ENCODE measurements around the gene ZNF217. TPM values are rescaled to one million over a fixed set of nuclear protein-coding genes. Genes with fewer than 3 reads are reported as not detected.

ZNF217 gene
- total RNA-seq, 2 experiments from 2014 or later = 83.5 to 87.4 TPM

GRCh38 chr20:53623454-53624211, 30.0 kb upstream of the ZNF217 start:
- POLR2A ChIA-PET = interaction anchor here (0.8 to 7.4 kb wide), 14 partner anchors 14 to 249 kb away, joined by 3 to 88 read pairs (median 6); partner anchors contain the start of gene ZNF217
- no peak for TF ChIP-seq CTCF (IDR thresholded peaks at IDR 0.05)
- peak overlapping the region; percentile 58 to 81 for H3K27ac ChIP-seq (ENCODE audit: low read depth in 1 of 2, low read length in 2 of 2)
- Mint-ChIP-seq H3K4me1 (ENCODE audit: low read depth) (peaks cover 37% of the 10 kb centered on the region), H3K27ac (peak overlapping the region; percentile 92), H3K27me3 (no peaks in the 10 kb centered on the region), H3K9me3 (no peaks in the 10 kb centered on the region), H3K4me3 (peak overlapping the region; percentile 82), H3K36me3 (ENCODE audit: low read depth) (no peaks in the 10 kb centered on the region)
- H3K36me3 ChIP-seq (ENCODE audit: insufficient read depth, low read length) = no peaks in the 10 kb centered on the region
- DNase-seq (peak in 9 of 14 experiments; percentile 20 to 75 (median 41)), ATAC-seq (ENCODE audit: poor library complexity) (peak; percentile 78)
- peak overlapping the region; percentile 57 for H3K4me3 ChIP-seq (ENCODE audit: low read length)
- peaks cover 34% of the 10 kb centered on the region for H3K4me1 ChIP-seq (ENCODE audit: insufficient read depth, low read length)
- CTCF ChIA-PET = interaction anchor here (0.9 to 2.7 kb wide), 4 partner anchors 9 to 292 kb away, joined by 3 to 13 read pairs (median 6); no protein-coding TSS in a partner anchor
- intact Hi-C loops (cut with DNase I, micrococcal nuclease) = loop anchor here (2.0 to 5.0 kb wide), 4 partner anchors 15 to 46 kb away; no protein-coding TSS in a partner anchor
- no peaks in the 10 kb centered on the region for H3K9me3 ChIP-seq (ENCODE audit: control insufficient read depth in 1 of 2, insufficient read depth in 1 of 2, low read length in 2 of 2)
- H3K27me3 ChIP-seq (ENCODE audit: control insufficient read depth in 1 of 2, insufficient read depth in 2 of 2, low read length in 2 of 2) = no peaks in the 10 kb centered on the region

- POLR2A ChIA-PET = interaction anchor here (0.8 to 7.4 kb wide), 15 partner anchors 13 to 249 kb away, joined by 3 to 88 read pairs (median 6); partner anchors contain the start of gene ZNF217
- no peaks in the 10 kb centered on the region for H3K27me3 ChIP-seq (ENCODE audit: control insufficient read depth in 1 of 2, insufficient read depth in 2 of 2, low read length in 2 of 2)
- no peak for DNase-seq
- H3K27ac ChIP-seq (ENCODE audit: low read depth in 1 of 2, low read length in 2 of 2) = peak overlapping the region; percentile 8 to 81
- Mint-ChIP-seq H3K27me3 (no peaks in the 10 kb centered on the region), H3K27ac (peak overlapping the region; percentile 92), H3K36me3 (ENCODE audit: low read depth) (no peaks in the 10 kb centered on the region), H3K9me3 (no peaks in the 10 kb centered on the region), H3K4me3 (peak overlapping the region; percentile 82), H3K4me1 (ENCODE audit: low read depth) (peaks cover 37% of the 10 kb centered on the region)
- intact Hi-C loops (cut with DNase I, micrococcal nuclease) = loop anchor here (2.0 to 5.0 kb wide), 4 partner anchors 14 to 46 kb away; no protein-coding TSS in a partner anchor
- peak overlapping the region; percentile 57 for H3K4me3 ChIP-seq (ENCODE audit: low read length)
- peak; percentile 23 for ATAC-seq (ENCODE audit: poor library complexity)
- H3K4me1 ChIP-seq (ENCODE audit: insufficient read depth, low read length) = peaks cover 34% of the 10 kb centered on the region
- TF ChIP-seq CTCF (IDR thresholded peaks at IDR 0.05) = no peak
- no peaks in the 10 kb centered on the region for H3K36me3 ChIP-seq (ENCODE audit: insufficient read depth, low read length)
- H3K9me3 ChIP-seq (ENCODE audit: control insufficient read depth in 1 of 2, insufficient read depth in 1 of 2, low read length in 2 of 2) = no peaks in the 10 kb centered on the region
- CTCF ChIA-PET = interaction anchor here (0.9 to 2.7 kb wide), 5 partner anchors 8 to 293 kb away, joined by 3 to 13 read pairs (median 5); no protein-coding TSS in a partner anchor
These were observed 29.5 kb upstream of the ZNF217 start for GRCh38 chr20:53623134-53623453.

- no peak overlapping the region for H3K4me3 ChIP-seq (ENCODE audit: low read length)
- ChIA-PET POLR2A (interaction anchor here (0.9 to 7.4 kb wide), 18 partner anchors 13 to 293 kb away, joined by 3 to 88 read pairs (median 5); partner anchors contain the start of gene ZNF217), CTCF (interaction anchor here (1.2 to 2.7 kb wide), 5 partner anchors 12 to 294 kb away, joined by 4 to 13 read pairs (median 8); no protein-coding TSS in a partner anchor)
- no peaks in the 10 kb centered on the region for H3K9me3 ChIP-seq (ENCODE audit: control insufficient read depth in 1 of 2, insufficient read depth in 1 of 2, low read length in 2 of 2)
- no peaks in the 10 kb centered on the region for H3K27me3 ChIP-seq (ENCODE audit: control insufficient read depth in 1 of 2, insufficient read depth in 2 of 2, low read length in 2 of 2)
- H3K4me3 Mint-ChIP-seq = peak overlapping the region; percentile 82
- H3K4me1 Mint-ChIP-seq (ENCODE audit: low read depth) = peaks cover 37% of the 10 kb centered on the region
- H3K36me3 ChIP-seq (ENCODE audit: insufficient read depth, low read length) = no peaks in the 10 kb centered on the region
- ATAC-seq (ENCODE audit: poor library complexity) = no peak
- no peak for TF ChIP-seq CTCF (IDR thresholded peaks at IDR 0.05)
- H3K36me3 Mint-ChIP-seq (ENCODE audit: low read depth) = no peaks in the 10 kb centered on the region
- H3K27me3 Mint-ChIP-seq = no peaks in the 10 kb centered on the region
- no peaks in the 10 kb centered on the region for H3K9me3 Mint-ChIP-seq
- H3K27ac ChIP-seq (ENCODE audit: low read depth in 1 of 2, low read length in 2 of 2) = peak overlapping the region; percentile 53 to 81
- intact Hi-C loops (cut with DNase I, micrococcal nuclease) = loop anchor here (2.0 to 5.0 kb wide), 4 partner anchors 14 to 45 kb away; no protein-coding TSS in a partner anchor
- peak overlapping the region; percentile 92 for H3K27ac Mint-ChIP-seq
- H3K4me1 ChIP-seq (ENCODE audit: insufficient read depth, low read length) = peaks cover 34% of the 10 kb centered on the region
- DNase-seq = peak in 3 of 14 experiments; percentile 35 to 50 (median 45)
These were observed 28.9 kb upstream of the ZNF217 start for GRCh38 chr20:53622247-53623133.
